ENCODE measurements around the gene GRK4.
A peak's percentile ranks its signal among the peaks of the same experiment; 100 is the strongest.
"Not testable (repeated sequence)": the region's sequence is repeated elsewhere in the genome, so short reads cannot be mapped to it uniquely, and the experiment has no call there.

GRK4 gene

GRCh38 chr4:2931512-2932301 lies 31.7 kb upstream of the GRK4 start:
- no peak for DNase-seq

- no peak for DNase-seq
These were observed 30.9 kb upstream of the GRK4 start for GRCh38 chr4:2932321-2932950.

- DNase-seq: no peak
These were observed 30.3 kb upstream of the GRK4 start for GRCh38 chr4:2932951-2933565.

- DNase-seq: no peak
These were observed 29.8 kb upstream of the GRK4 start for GRCh38 chr4:2933566-2934076.

- DNase-seq: peak; percentile 39 to 49
These were observed 29.1 kb upstream of the GRK4 start for GRCh38 chr4:2934077-2934812.

- DNase-seq: peak; percentile 93 to 95
These were observed 28.3 kb upstream of the GRK4 start for GRCh38 chr4:2934813-2935761.

DNA sequence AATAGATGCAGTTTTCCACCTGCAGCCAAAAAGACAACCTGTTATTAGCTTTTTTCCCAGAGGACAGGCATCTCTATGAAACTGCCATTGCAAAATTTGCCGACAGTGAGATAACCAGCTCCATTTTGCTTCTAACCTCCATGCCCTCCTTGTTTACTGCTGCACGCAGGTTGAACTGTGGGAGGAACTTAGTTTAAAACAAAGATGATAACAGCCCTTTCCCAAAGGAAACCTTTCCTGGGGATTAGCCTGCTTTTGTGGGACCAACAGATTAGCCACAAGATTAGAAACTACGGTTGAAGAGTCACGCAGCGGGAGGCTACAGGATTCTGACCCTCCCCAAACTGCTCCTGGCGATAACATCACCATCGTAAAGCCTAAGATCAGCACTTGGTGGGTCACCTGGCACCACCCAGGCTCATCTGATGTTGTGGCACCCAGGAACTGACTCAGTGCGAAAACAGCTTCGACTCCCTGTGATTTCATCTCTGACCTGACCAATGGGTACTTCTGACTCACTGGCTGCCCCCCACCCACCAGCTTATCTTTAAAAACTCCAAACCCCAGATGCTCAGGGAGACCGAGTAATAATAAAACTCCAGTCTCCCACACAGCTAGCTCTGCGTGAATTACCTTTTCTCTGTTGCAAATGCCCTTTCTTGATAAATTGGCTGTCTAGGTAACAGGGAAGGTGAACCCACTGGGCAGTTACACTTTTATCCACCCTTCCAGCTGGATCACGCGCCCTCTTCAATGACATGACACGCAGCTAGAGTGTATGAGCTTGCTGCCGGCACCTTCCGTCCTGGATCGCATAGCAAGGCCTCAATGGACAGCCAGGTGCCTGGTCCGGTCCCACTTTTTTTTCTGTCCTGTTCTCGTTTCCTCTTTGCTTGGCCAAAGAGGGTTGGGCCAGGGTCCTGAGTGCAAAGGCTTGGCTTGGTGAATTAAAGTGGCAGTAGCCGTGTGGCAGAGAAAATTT lies 27.3 kb upstream of the GRK4 start:
- DNase-seq: peak; percentile 49 to 59

DNA sequence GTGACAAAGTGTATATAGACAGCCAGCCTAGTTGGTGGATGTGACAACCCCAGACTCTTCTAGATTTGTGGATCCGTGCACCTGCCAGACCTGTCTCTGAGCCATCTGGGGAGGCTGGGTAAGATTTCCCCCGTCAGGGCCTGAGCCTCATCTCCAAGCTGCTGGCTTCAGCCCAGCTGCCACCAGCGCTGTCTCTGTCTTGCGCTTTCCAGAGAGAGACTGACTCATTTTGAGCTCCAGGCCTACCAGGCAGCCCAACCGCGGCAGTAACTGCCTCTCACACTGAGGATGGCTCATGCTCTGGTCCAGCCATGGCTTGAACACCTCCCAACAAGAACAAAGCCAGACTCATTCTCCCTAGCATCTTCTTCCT lies 26.6 kb upstream of the GRK4 start:
- no peak for DNase-seq

- DNase-seq: no peak
These were observed 26.1 kb upstream of the GRK4 start for GRCh38 chr4:2937146-2937857.

DNA sequence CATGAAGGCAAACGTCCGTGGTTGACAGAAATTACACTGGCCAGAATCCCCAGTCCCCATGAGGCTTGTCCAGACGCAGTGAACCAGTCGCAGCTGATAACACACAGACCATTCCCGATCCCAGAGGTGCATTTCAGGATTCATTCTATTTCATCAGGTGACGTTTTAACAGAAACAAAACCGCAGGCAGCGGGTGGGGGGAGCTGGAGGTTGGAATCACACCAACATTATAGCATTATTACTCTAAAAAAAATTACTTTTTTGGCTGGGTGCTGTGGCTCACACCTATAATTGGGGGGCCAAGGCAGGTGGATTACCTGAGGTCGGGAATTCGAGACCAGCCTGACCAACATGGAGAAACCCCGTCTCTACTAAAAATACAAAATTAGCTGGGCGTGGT lies 25.4 kb upstream of the GRK4 start:
- DNase-seq: no peak

DNA sequence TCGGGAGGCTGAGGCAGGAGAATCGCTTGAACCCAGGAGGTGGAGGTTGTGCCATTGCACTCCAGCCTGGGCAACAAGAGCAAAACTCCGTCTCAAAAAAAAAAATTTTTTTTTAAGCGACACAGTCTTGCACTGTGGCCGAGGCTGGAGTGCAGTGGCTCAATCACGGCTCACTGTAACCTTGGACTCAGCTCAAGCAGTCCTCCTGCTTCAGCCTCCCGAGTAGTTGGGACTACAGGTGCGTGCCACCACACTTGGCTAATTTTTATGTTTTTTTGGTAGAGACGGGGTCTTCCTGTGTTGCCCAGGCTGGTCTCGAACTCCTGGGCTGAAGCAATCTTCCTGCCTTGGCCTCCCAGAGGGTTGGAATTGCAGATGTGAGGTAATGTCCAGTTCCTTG lies 25.0 kb upstream of the GRK4 start:
- DNase-seq: not testable (repeated sequence)

DNA sequence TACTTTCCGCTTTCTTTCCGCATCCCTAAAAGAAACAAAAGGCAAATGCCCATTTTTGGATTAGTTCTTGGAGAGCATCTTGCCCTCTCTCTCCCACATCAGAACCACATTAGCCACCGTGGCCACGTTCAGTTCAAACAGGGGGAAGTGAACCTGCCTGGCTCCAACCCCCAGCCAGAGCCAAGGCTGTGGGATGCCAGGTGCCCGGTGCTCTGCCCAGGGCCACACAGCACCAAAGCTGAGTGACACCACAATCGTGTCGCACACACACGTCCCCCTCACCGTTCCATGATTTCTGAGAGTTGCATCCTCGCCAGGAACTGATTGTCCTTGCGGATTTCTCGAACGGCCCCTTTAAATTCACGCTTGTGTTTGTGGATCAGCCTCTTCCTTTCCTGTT lies 24.5 kb upstream of the GRK4 start:
- DNase-seq: no peak

- DNase-seq: no peak
These were observed 23.8 kb upstream of the GRK4 start for GRCh38 chr4:2939383-2940243.

DNA sequence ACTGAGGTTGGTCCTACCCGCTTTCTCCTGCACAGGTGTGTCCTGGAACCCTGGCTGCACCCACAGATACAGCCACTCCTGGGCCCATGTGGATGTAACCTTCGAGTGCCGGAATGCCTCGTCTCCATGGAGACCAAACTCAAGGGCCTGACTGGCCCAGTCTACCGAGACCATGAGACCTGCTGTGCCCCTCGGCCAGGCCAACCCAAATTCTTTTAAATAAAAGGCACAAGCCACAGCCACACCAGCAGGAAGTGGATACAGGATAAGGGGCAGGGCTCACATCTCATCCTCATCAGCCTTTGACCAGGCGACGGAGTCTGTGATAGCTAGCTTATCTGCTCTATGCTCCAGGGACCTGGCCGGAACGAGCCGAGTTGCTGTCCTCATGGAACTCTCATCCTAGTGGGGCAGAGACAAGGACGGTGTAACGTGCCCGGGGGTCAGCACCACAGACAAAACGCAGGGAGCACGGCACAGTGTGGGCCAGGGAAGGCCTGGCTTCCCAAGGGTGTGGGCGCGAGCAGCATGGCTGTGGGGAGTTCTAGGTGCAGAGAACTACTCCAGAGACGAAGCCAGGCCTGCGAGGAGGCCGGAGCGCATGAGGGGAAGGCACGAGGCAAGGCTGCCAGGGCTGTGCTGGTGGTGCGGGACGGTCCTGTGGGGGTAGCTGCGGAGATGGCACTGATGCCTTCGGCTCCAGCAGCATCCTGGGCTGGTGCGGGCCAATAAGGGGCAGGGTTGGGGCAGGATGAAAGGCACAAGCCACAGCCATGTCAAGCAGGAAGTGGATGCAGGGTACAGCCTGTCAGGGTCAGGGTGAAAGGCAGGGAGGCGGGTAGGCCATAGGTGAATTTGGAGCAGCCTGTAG lies 22.9 kb upstream of the GRK4 start:
- no peak for DNase-seq

- no peak for DNase-seq
These were observed 22.0 kb upstream of the GRK4 start for GRCh38 chr4:2941138-2942036.

GRCh38 chr4:2942037-2942531 lies 21.3 kb upstream of the GRK4 start:
- no peak for DNase-seq

Measured in activated CD4-positive, alpha-beta T cell treated with anti-CD3 and anti-CD28 coated beads, Interleukin-2, amount 50 U/mL, for 4 hours (primary cell).